Left lung (tissue), 10 donors: ENCODE measurements around the gene RRAD. TPM values are rescaled to one million over a fixed set of nuclear protein-coding genes. Genes with fewer than 3 reads are reported as not detected.

ENCODE experiments used
- ATAC-seq: fragments of 200-7000 bp; cut with Tn5 transposase; one replicate; pipeline ENCODE4 v1.9.1; 2020; ENCODE audit warnings: moderate library complexity
- DNase-seq, 4 donors: peaks; one replicate each; pipeline ENCODE4 v3.0.0-alpha.2; 2013 to 2020
- H3K27ac ChIP-seq, 2 donors: fragments of 200-600 bp; sonication (generic) in 1 of 2; one replicate each; pipeline versions ENCODE4 v1.5.0 to v1.8.0; 2020 to 2021
- H3K27me3 ChIP-seq, 2 donors: fragments of 200-600 bp; sonication (generic) in 1 of 2; one replicate each; pipeline versions ENCODE4 v1.5.0 to v1.8.0; 2020 to 2021
- H3K36me3 ChIP-seq, 2 donors: fragments of 200-600 bp; sonication (generic) in 1 of 2; one replicate each; pipeline versions ENCODE4 v1.5.0 to v1.8.0; 2020 to 2021
- H3K4me1 ChIP-seq, 2 donors: fragments of 200-600 bp; one replicate each; pipeline ENCODE4 v1.8.0; 2021
- H3K4me3 ChIP-seq, 2 donors: fragments of 200-600 bp; sonication (generic) in 1 of 2; one replicate each; pipeline versions ENCODE4 v1.5.0 to v1.8.0; 2020 to 2021; ENCODE audit warnings: mild to moderate bottlenecking in 1 of 2
- H3K9me3 ChIP-seq, 2 donors: fragments of 200-600 bp; sonication (generic) in 1 of 2; one replicate each; pipeline versions ENCODE4 v1.5.0 to v1.8.0; 2020 to 2021
- intact Hi-C, 2 donors: fragments of 100-400 bp; cut with DNase I; formaldehyde crosslinking; loops; one replicate each; pipeline versions ENCODE4 v1.11.2 to v1.14.2; 2022
- polyA plus RNA-seq, 6 donors: library from polyadenylated mRNA; unstranded; fragments of 120-200 nt; gene quantifications; one replicate each; pipeline ENCODE4 v1.2.1, GENCODE V29; 2013; ENCODE audit not compliant: insufficient read length in 6 of 6
- total RNA-seq, 2 donors: library from RNA; stranded (reverse); fragmentation: NEBNext Ultra II Directional; extraction: Animal tissue kit (Norgen Biotek cat#: 25700); gene quantifications; one replicate each; pipeline ENCODE4 v1.2.1, GENCODE V29; 2021
- TF ChIP-seq, protein P1 (sequence below), 2 donors: fragments of 200-600 bp; sonication (generic) in 1 of 2; IDR thresholded peaks; one replicate each; pipeline versions ENCODE4 v1.5.0 to v1.8.0; 2021; ENCODE audit warnings: antibody characterized with exemption in 2 of 2
- donor health status: DM: no; HTN: yes; CAD: no.
- donor health status: DM: no; HTN: no; CAD: no.

RRAD gene
- total and polyA plus RNA-seq, 8 donors: 8.1 to 31.8 (median 9.0) TPM

GRCh38 chr16:66948837-66949225, 23.5 kb upstream of the RRAD start:
- H3K9me3 ChIP-seq: no peaks in the 10 kb centered on the region
- peak overlapping the region in 1 of 2 donors; percentile 46 for H3K4me3 ChIP-seq
- TF ChIP-seq, protein P1, sequence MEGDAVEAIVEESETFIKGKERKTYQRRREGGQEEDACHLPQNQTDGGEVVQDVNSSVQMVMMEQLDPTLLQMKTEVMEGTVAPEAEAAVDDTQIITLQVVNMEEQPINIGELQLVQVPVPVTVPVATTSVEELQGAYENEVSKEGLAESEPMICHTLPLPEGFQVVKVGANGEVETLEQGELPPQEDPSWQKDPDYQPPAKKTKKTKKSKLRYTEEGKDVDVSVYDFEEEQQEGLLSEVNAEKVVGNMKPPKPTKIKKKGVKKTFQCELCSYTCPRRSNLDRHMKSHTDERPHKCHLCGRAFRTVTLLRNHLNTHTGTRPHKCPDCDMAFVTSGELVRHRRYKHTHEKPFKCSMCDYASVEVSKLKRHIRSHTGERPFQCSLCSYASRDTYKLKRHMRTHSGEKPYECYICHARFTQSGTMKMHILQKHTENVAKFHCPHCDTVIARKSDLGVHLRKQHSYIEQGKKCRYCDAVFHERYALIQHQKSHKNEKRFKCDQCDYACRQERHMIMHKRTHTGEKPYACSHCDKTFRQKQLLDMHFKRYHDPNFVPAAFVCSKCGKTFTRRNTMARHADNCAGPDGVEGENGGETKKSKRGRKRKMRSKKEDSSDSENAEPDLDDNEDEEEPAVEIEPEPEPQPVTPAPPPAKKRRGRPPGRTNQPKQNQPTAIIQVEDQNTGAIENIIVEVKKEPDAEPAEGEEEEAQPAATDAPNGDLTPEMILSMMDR (IDR thresholded peaks at IDR 0.05): no peak
- peaks cover 9 to 52% of the 10 kb centered on the region in 2 donors for H3K27me3 ChIP-seq
- intact Hi-C loops: no loop called here
- H3K4me1 ChIP-seq: peaks cover 5 to 22% of the 10 kb centered on the region in 2 donors
- H3K36me3 ChIP-seq: peaks cover 0 to 6% of the 10 kb centered on the region in 2 donors
- ATAC-seq (no peak), DNase-seq (peak in 1 of 4 donors; percentile 66)
- H3K27ac ChIP-seq: no peak overlapping the region

DNA sequence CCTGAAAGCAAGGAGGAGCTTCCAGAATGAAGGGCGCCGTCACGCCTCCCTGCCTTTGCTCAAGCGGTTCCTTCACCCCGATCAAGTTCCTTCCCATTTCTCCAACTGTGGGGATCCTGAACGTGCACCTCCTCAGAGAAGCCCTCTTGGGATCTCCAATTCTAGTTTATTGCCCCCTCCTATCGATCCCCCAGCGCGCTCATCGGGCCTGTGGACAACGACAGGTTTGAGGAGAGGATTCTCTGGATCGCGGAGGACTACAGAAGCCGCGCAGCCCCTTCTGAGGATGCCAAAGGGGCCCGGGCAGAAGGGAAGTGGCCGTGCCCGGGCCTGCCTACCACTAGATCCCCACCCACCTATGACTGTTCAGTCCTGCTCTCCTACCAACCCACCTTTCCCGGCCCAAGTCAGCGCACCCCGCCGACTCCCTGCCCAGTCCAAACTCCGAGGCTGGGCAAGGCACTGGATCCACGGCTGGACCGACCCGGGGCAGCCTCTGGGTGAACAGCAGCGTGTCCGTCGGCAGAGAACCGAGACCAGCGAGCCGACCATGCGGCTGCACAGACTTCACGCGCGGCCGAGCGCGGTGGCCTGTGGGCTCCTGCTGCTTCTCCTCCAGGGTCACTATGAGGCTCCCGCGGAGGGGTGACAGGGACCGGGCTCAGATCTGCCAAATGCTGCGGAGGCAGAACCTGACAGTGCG, 22.9 kb upstream of the RRAD start:
- peak; percentile 36 for ATAC-seq
- peak overlapping the region; percentile 29 to 46 for H3K4me3 ChIP-seq
- H3K36me3 ChIP-seq: peaks cover 0 to 11% of the 10 kb centered on the region in 2 donors
- intact Hi-C loops: no loop called here
- H3K27me3 ChIP-seq: peaks cover 9 to 52% of the 10 kb centered on the region in 2 donors
- H3K9me3 ChIP-seq: no peaks in the 10 kb centered on the region
- no peak overlapping the region for H3K27ac ChIP-seq
- peak in 1 of 4 donors; percentile 82 for DNase-seq
- TF ChIP-seq, protein P1 (IDR thresholded peaks at IDR 0.05): no peak
- peaks cover 5 to 22% of the 10 kb centered on the region in 2 donors for H3K4me1 ChIP-seq

DNA sequence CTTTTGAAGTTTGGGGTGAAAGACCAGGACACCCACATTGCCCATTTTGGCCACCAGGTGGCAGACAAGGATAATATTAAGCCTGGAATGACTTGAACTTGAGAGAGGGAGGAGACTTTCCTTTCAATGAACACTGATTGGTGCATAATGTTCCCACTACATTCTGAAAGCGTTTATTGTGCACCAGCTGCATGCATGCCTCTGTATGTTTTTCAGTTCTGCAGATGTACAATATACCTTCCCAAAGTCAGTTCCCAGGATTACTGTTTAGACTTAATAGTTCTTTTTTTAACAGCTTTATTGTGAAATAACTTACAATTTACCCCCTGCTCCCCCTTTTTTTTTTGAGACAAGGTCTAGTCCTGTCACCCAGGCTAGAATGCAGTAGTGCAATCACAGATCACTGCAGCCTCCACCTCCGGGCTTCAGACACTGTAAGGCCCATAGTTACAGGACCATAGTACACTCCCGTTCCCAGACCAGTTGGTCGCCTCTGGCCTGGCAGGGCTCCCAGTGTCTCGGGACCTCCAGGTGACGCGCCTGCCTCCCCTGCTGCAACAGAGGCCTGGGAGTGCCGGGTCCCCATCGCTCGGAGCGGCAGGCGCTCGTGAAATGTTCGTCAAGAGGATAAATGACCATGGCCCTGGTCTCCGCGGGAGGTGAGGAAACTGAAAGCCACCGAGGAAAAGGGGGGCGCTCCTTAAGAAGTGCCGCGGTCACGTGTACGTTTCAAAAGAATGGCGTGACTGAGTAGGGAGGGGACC, 22.1 kb upstream of the RRAD start:
- Histone ChIP-seq H3K27ac (no peak overlapping the region), H3K36me3 (peaks cover 0 to 19% of the 10 kb centered on the region in 2 donors), H3K27me3 (peaks cover 9 to 49% of the 10 kb centered on the region in 2 donors), H3K4me3 (peak overlapping the region; percentile 29 to 46), H3K4me1 (peaks cover 5 to 22% of the 10 kb centered on the region in 2 donors), H3K9me3 (no peaks in the 10 kb centered on the region)
- ATAC-seq (peak; percentile 90), DNase-seq (peak; percentile 68 to 86 (median 75))
- intact Hi-C loops: no loop called here
- TF ChIP-seq, protein P1 (IDR thresholded peaks at IDR 0.05): peak; percentile 92 to 95

DNA sequence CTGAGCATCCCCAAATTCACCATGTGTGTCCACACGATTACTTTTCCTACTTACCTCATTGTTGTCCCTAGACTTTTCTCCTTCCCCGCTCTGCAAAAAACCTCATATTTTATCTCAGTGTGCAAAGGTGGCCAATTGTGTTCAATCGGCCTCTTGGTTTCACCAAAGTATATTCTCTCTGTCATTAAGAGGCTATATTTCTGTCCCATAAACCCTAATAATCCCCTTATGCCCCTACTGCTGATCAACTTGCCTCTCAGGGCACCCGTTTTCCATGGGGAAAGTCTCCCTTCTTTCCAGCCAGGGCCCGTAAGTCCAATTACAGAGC, 21.6 kb upstream of the RRAD start:
- Histone ChIP-seq H3K9me3 (no peaks in the 10 kb centered on the region), H3K27ac (no peak overlapping the region), H3K4me1 (peaks cover 5 to 22% of the 10 kb centered on the region in 2 donors), H3K27me3 (peaks cover 9 to 43% of the 10 kb centered on the region in 2 donors), H3K4me3 (no peak overlapping the region), H3K36me3 (peaks cover 0 to 25% of the 10 kb centered on the region in 2 donors)
- DNase-seq (no peak), ATAC-seq (no peak)
- TF ChIP-seq, protein P1 (IDR thresholded peaks at IDR 0.05): no peak
- intact Hi-C loops: no loop called here

DNA sequence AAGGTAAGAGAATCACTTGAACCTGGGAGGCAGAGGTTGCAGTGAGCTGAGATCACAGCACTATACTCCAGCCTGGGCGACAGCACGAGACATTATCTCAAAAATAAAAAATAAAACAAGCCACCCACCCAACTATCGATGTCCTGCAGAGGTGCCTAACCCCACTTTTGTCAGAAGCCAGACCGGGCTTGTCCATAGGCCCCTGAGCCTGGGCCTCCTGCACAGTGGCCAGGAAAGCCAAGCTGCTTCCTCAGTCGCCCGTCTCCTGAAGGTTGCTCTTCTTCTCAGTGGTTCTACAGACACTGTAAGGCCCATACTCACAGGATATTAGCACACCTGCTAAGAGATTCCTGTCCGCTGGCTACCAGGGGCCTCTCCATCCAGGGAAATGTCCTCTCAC, 21.2 kb upstream of the RRAD start:
- intact Hi-C loops: no loop called here
- peak in 1 of 4 donors; percentile 23 for DNase-seq

More for the DNA sequence above, 21.2 kb upstream of the RRAD start:
- Histone ChIP-seq H3K9me3 (no peaks in the 10 kb centered on the region), H3K36me3 (peaks cover 0 to 29% of the 10 kb centered on the region in 2 donors), H3K4me1 (peaks cover 5 to 22% of the 10 kb centered on the region in 2 donors), H3K4me3 (no peak overlapping the region), H3K27me3 (peaks cover 9 to 39% of the 10 kb centered on the region in 2 donors), H3K27ac (no peak overlapping the region)
- no peak for ATAC-seq
- TF ChIP-seq, protein P1 (IDR thresholded peaks at IDR 0.05): no peak
